Transverse colon (tissue), 4 donors: Measurements from ENCODE around the gene DMRT1.

Source experiments
- CTCF ChIP-seq, 5 experiments: fragments of 200-600 bp in 3 of 5; fragments of 450-650 bp in 2 of 5; sonication (generic) in 3 of 5; IDR thresholded peaks; 1 replicate in 2 of 5; 2 replicates in 3 of 5; pipeline ENCODE4 v1.5.1; 2016 to 2017; ENCODE audit warnings: antibody characterized with exemption in 5 of 5, inconsistent platforms in 3 of 5, mild to moderate bottlenecking in 2 of 5, moderate library complexity in 1 of 5
- EP300 ChIP-seq: sonication (generic); formaldehyde crosslinking; IDR thresholded peaks from one replicate; pipeline ENCODE4 v1.6.1; 2017; ENCODE audit warnings: antibody characterized with exemption, low read depth
- POLR2A ChIP-seq: fragments of 450-650 bp; IDR thresholded peaks from one replicate; pipeline ENCODE4 v1.6.1; 2016; ENCODE audit warnings: antibody characterized with exemption, mild to moderate bottlenecking, moderate library complexity
- POLR2AphosphoS5 ChIP-seq, 3 donors: sonication (generic); formaldehyde crosslinking; IDR thresholded peaks; one replicate each; pipeline ENCODE4 v1.6.1; 2016; ENCODE audit warnings: antibody characterized with exemption in 3 of 3

- TF ChIP-seq CTCF (IDR thresholded peaks at IDR 0.05) (no peak), POLR2AphosphoS5 (IDR thresholded peaks at IDR 0.05) (no peak), EP300 (no peak), POLR2A (no peak)
These were observed 58.1 kb downstream of the DMRT1 start for GRCh38 chr9:899440-900184.
